Fibroblast of skin of abdomen (primary cell): ENCODE results near the gene IL1RL2. TPM values are rescaled to one million over a fixed set of nuclear protein-coding genes. Genes with fewer than 3 reads are reported as not detected.
A peak's percentile ranks its signal among the peaks of the same experiment; 100 is the strongest.

ENCODE experiments used
- DNase-seq: peaks from one replicate; pipeline ENCODE4 v3.0.0-alpha.2; 2013
- polyA plus RNA-seq, 2 experiments: library from polyadenylated mRNA; unstranded; fragments of 120-200 nt; gene quantifications; one replicate each; pipeline ENCODE4 v1.2.1, GENCODE V29; 2013; ENCODE audit not compliant: insufficient read length in 2 of 2

IL1RL2 gene
- 0.39 TPM for polyA plus RNA-seq (2013, experiment 1 of 2; ENCODE audit: insufficient read length)
- 0.36 TPM for polyA plus RNA-seq (2013, experiment 2 of 2; ENCODE audit: insufficient read length)

- no peak for DNase-seq
These were observed at the start of gene IL1RL2 for GRCh38 chr2:102186791-102187495. Gene IL1RL2 (plus strand): TSS chr2:102187023. CDS start chr2:102187868, 845 bp downstream.

GRCh38 chr2:102137138-102137537 is 49.7 kb upstream of the IL1RL2 start:
- DNase-seq, result no peak

- DNase-seq, result no peak
These were observed 48.5 kb upstream of the IL1RL2 start for GRCh38 chr2:102138331-102138730.

GRCh38 chr2:102139851-102140250 is 47.0 kb upstream of the IL1RL2 start:
- peak; percentile 71 for DNase-seq

- DNase-seq, result peak; percentile 61
These were observed 46.4 kb upstream of the IL1RL2 start for GRCh38 chr2:102140377-102140776.

- DNase-seq, result peak; percentile 95
These were observed 45.5 kb upstream of the IL1RL2 start for GRCh38 chr2:102141011-102141943.

GRCh38 chr2:102141970-102142828 is 44.6 kb upstream of the IL1RL2 start, which contains the start of gene IL1R1:
Gene IL1R1 (plus strand): TSS chr2:102142746. CDS start chr2:102157725, 14,979 bp downstream.
- DNase-seq, result peak; percentile 74

- DNase-seq, result no peak
These were observed 43.9 kb upstream of the IL1RL2 start for GRCh38 chr2:102142829-102143449.

- no peak for DNase-seq
These were observed 43.3 kb upstream of the IL1RL2 start for GRCh38 chr2:102143450-102143985.

GRCh38 chr2:102144128-102144527 is 42.7 kb upstream of the IL1RL2 start:
- no peak for DNase-seq

- no peak for DNase-seq
These were observed 41.7 kb upstream of the IL1RL2 start for GRCh38 chr2:102145107-102145506.

GRCh38 chr2:102145934-102146333 is 40.9 kb upstream of the IL1RL2 start:
- no peak for DNase-seq

GRCh38 chr2:102147935-102148334 is 38.9 kb upstream of the IL1RL2 start:
- DNase-seq, result no peak

GRCh38 chr2:102149243-102149642 is 37.6 kb upstream of the IL1RL2 start:
- DNase-seq, result no peak

- DNase-seq, result peak; percentile 40
These were observed 37.0 kb upstream of the IL1RL2 start for GRCh38 chr2:102149644-102150455.

GRCh38 chr2:102154364-102154763 is 32.5 kb upstream of the IL1RL2 start:
- DNase-seq, result no peak

- DNase-seq, result no peak
These were observed 31.7 kb upstream of the IL1RL2 start for GRCh38 chr2:102154946-102155702.

- peak; percentile 13 for DNase-seq
These were observed 30.9 kb upstream of the IL1RL2 start for GRCh38 chr2:102155703-102156515.
